Activated T-helper 2 cell treated with anti-CD3 and anti-CD28 coated beads, Interferon-gamma antibody, Interleukin-2, Interleukin-4, amounts not matched to agents 10 μg/mL and 5 μg/mL and 100 μg/mL, durations not matched to agents 14 hours and 24 hours and 36 hours (primary cell): ENCODE measurements around the gene EFCAB5. TPM values are rescaled to one million over a fixed set of nuclear protein-coding genes. Genes with fewer than 3 reads are reported as not detected.
"Not testable (repeated sequence)": the region's sequence is repeated elsewhere in the genome, so short reads cannot be mapped to it uniquely, and the experiment has no call there.

Source experiments
- DNase-seq: peaks from one replicate; pipeline ENCODE4 v3.0.0; 2021; ENCODE audit warnings: low spot score
- H3K27ac Mint-ChIP-seq: one replicate; pipeline ENCODE4 v1.8.0; 2021; ENCODE audit warnings: mixed read lengths
- H3K27me3 Mint-ChIP-seq: one replicate; pipeline ENCODE4 v1.8.0; 2021; ENCODE audit warnings: low read depth, mixed read lengths
- H3K36me3 Mint-ChIP-seq: one replicate; pipeline ENCODE4 v1.8.0; 2021; ENCODE audit warnings: low read depth, mixed read lengths
- H3K4me1 Mint-ChIP-seq: one replicate; pipeline ENCODE4 v1.8.0; 2021; ENCODE audit warnings: low read depth, mixed read lengths
- H3K4me3 Mint-ChIP-seq: one replicate; pipeline ENCODE4 v1.8.0; 2021; ENCODE audit warnings: low read depth, mild to moderate bottlenecking, moderate library complexity, mixed read lengths
- H3K9me3 Mint-ChIP-seq: one replicate; pipeline ENCODE4 v1.8.0; 2021; ENCODE audit warnings: mixed read lengths
- intact Hi-C: fragments of 100-400 bp; cut with micrococcal nuclease; formaldehyde crosslinking; loops from one replicate; pipeline ENCODE4 v1.15.1; 2023
- total RNA-seq: library from RNA; stranded (reverse); gene quantifications from 2 replicates; pipeline ENCODE4 v1.2.3, GENCODE V29; 2022

EFCAB5 gene
- 0.64 and 0.94 TPM in 2 replicates for total RNA-seq

DNA sequence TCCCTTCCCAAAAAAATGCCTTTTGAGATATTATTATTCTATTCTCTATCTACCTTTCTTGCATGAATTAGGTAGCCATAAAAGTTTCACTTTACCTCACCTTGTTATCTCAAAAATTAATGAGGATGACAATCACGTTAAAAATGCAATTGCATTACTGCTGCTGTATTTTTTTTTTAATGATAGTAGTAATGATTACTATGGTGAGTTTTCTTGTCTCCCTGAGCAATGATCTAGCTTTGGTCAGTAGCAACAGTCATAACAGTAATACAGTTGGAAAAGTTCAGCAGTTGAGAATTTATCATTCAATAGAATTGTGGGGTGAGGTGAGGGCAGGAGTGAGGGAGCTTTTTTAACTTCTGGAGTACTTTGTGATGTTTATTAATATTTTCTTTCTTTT lies at the start of gene EFCAB5:
EFCAB5 (plus strand) TSS at position 301 of the 400 bp plus-strand sequence. CDS start 163 bp downstream, outside the sequence.
- no peak within 1 kb of the TSS for H3K27ac Mint-ChIP-seq
- no peak within 1 kb of the TSS for H3K4me3 Mint-ChIP-seq
- intact Hi-C loops = no loop called here
- peaks cover 21% of the 10 kb centered on the region for H3K4me1 Mint-ChIP-seq
- peaks cover 2% of the 10 kb centered on the region for H3K27me3 Mint-ChIP-seq
- no peaks in the 10 kb centered on the region for H3K36me3 Mint-ChIP-seq
- H3K9me3 Mint-ChIP-seq = no peaks in the 10 kb centered on the region
- no peak for DNase-seq

DNA sequence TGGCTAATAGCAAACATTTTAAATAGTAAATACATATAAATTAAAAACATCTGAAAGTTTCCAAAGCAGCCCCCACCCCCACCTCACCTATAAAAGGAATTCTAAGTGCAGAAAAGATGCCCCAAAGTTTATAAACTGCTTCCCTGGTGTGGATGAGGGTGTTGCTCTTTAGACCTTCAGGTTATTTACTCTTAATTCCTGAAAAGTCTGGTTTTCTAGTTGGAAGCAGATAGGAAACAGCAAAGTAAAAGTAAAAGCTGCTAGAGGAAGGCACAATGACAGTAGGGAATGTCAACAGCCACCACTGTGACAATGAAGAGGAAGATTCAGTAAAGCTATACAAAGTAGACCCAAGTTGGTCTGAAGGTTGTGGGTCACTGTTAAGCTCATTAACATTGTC lies 49.2 kb upstream of the EFCAB5 start:
- Mint-ChIP-seq H3K36me3 (peaks cover 18% of the 10 kb centered on the region), H3K4me3 (no peak overlapping the region), H3K9me3 (peaks cover 17% of the 10 kb centered on the region), H3K27me3 (no peaks in the 10 kb centered on the region), H3K27ac (no peak overlapping the region), H3K4me1 (peaks cover 5% of the 10 kb centered on the region)
- DNase-seq = no peak
- intact Hi-C loops = no loop called here

GRCh38 chr17:29897136-29897535 lies 44.3 kb upstream of the EFCAB5 start:
- H3K36me3 Mint-ChIP-seq, H3K4me3 Mint-ChIP-seq, intact Hi-C loops, DNase-seq, H3K27me3 Mint-ChIP-seq, H3K27ac Mint-ChIP-seq: not testable (repeated sequence)
- Mint-ChIP-seq H3K4me1 (peaks cover 10% of the 10 kb centered on the region), H3K9me3 (peaks cover 14% of the 10 kb centered on the region)

GRCh38 chr17:29903471-29903870 lies 38.0 kb upstream of the EFCAB5 start:
- intact Hi-C loops = no loop called here
- peaks cover 12% of the 10 kb centered on the region for H3K4me1 Mint-ChIP-seq
- peaks cover 24% of the 10 kb centered on the region for H3K36me3 Mint-ChIP-seq
- DNase-seq = no peak
- no peak overlapping the region for H3K4me3 Mint-ChIP-seq
- H3K27ac Mint-ChIP-seq = no peak overlapping the region
- peaks cover 30% of the 10 kb centered on the region for H3K9me3 Mint-ChIP-seq
- no peaks in the 10 kb centered on the region for H3K27me3 Mint-ChIP-seq

GRCh38 chr17:29905086-29905878 lies 36.2 kb upstream of the EFCAB5 start:
- Mint-ChIP-seq H3K4me1 (peaks cover 16% of the 10 kb centered on the region), H3K36me3 (peaks cover 28% of the 10 kb centered on the region), H3K27me3 (no peaks in the 10 kb centered on the region), H3K9me3 (peaks cover 30% of the 10 kb centered on the region), H3K27ac (no peak overlapping the region), H3K4me3 (no peak overlapping the region)
- no peak for DNase-seq
- intact Hi-C loops = no loop called here

- Mint-ChIP-seq H3K27ac (no peak overlapping the region), H3K9me3 (peaks cover 30% of the 10 kb centered on the region), H3K36me3 (peaks cover 28% of the 10 kb centered on the region), H3K27me3 (no peaks in the 10 kb centered on the region), H3K4me3 (no peak overlapping the region), H3K4me1 (peaks cover 16% of the 10 kb centered on the region)
- intact Hi-C loops = no loop called here
- no peak for DNase-seq
These were observed 35.6 kb upstream of the EFCAB5 start for GRCh38 chr17:29905879-29906167.

DNA sequence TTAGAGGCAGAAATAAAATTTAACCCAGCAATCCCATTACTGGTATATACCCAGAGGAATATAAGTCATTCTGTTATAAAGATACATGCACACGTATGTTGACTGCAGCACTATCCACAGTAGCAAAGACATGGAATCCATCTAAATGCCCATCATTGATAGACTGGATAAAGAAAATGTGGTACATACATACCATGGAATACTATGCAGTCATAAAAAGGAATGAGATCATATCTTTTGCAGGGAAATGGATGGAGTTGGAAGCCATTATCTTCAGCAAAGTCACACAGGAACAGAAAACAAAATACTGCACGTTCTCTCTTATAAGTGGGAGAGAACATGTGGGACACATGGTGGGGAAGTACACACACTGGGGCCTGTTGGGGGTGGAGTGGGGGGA lies 34.5 kb upstream of the EFCAB5 start:
- no peak overlapping the region for H3K27ac Mint-ChIP-seq

GRCh38 chr17:29909236-29910003 lies 32.0 kb upstream of the EFCAB5 start:
- H3K27me3 Mint-ChIP-seq = no peaks in the 10 kb centered on the region
- peaks cover 28% of the 10 kb centered on the region for H3K9me3 Mint-ChIP-seq
- intact Hi-C loops = no loop called here
- peaks cover 27% of the 10 kb centered on the region for H3K36me3 Mint-ChIP-seq
- no peak overlapping the region for H3K4me3 Mint-ChIP-seq
- H3K4me1 Mint-ChIP-seq = peaks cover 8% of the 10 kb centered on the region
- DNase-seq = no peak
- H3K27ac Mint-ChIP-seq = no peak overlapping the region

More for the DNA sequence above, 34.5 kb upstream of the EFCAB5 start:
- DNase-seq = no peak
- Mint-ChIP-seq H3K4me3 (no peak overlapping the region), H3K27me3 (no peaks in the 10 kb centered on the region), H3K4me1 (peaks cover 11% of the 10 kb centered on the region), H3K9me3 (peaks cover 30% of the 10 kb centered on the region), H3K36me3 (peaks cover 28% of the 10 kb centered on the region)
- intact Hi-C loops = no loop called here

DNA sequence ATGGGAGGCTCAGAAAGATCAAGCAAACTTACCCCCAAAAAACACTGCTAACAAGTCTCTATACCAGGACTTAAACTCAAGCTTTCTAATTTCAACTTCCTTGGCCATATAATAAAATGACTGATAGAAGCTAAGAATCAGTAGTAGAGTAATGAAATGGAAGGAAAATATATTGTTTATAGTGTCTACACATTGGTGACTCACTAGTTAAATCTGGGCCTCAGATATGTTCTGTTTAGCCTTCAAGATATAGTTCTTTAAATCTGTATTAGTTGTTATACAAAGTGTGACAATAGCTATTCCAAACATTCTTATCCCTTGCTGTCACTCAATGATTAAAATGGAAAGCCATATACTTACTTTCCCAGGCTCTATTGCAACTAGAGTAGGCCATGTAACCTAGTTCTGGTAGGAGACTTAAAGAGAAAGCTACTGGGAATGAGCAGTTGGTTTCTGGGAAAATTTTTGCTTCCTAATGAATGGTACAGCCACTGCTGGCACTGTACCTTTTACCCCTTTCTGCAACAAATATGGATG lies 29.7 kb upstream of the EFCAB5 start:
- Mint-ChIP-seq H3K36me3 (peaks cover 10% of the 10 kb centered on the region), H3K9me3 (peaks cover 10% of the 10 kb centered on the region), H3K27ac (no peak overlapping the region), H3K27me3 (no peaks in the 10 kb centered on the region), H3K4me3 (no peak overlapping the region), H3K4me1 (peaks cover 9% of the 10 kb centered on the region)
- intact Hi-C loops = no loop called here
- no peak for DNase-seq

DNA sequence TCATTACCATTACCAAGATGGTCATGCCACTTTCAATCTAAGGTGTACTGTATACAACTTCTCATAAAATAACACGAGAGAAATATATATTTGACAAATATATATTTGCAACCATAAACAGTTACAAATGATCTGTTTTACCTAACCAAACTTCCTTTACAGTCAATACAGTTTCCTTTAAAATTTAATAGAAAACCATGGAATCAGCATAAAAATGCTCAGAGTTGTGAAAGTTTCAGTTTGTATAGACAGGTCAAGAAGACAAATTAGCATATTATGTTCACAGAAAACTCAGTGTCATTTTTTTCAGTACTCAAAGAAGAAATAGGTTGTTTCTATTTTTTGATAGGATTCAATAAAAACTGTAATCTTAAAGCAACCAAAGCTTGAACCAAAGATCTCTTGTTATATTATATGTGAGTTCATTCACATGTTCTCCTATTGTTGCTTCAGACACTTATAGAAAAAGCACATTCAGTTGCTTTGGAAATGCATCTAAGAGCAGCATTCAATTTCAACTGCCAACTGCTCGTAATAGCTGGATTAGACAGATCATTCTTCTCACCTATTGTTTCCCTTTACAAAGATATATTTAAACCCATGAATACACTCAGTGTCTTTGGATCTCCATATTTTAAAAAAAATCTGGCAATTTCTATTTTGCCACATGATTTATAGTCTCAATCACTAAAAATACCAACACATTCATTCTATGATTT lies 26.5 kb upstream of the EFCAB5 start:
- DNase-seq = no peak
- Mint-ChIP-seq H3K27me3 (no peaks in the 10 kb centered on the region), H3K9me3 (no peaks in the 10 kb centered on the region), H3K27ac (no peak overlapping the region), H3K4me3 (no peak overlapping the region), H3K36me3 (no peaks in the 10 kb centered on the region), H3K4me1 (peaks cover 10% of the 10 kb centered on the region)
- intact Hi-C loops = no loop called here

GRCh38 chr17:29918016-29918415 lies 23.4 kb upstream of the EFCAB5 start:
- Mint-ChIP-seq H3K9me3 (no peaks in the 10 kb centered on the region), H3K27me3 (no peaks in the 10 kb centered on the region), H3K4me3 (no peak overlapping the region), H3K36me3 (no peaks in the 10 kb centered on the region), H3K27ac (no peak overlapping the region), H3K4me1 (peaks cover 14% of the 10 kb centered on the region)
- DNase-seq = no peak
- intact Hi-C loops = no loop called here

DNA sequence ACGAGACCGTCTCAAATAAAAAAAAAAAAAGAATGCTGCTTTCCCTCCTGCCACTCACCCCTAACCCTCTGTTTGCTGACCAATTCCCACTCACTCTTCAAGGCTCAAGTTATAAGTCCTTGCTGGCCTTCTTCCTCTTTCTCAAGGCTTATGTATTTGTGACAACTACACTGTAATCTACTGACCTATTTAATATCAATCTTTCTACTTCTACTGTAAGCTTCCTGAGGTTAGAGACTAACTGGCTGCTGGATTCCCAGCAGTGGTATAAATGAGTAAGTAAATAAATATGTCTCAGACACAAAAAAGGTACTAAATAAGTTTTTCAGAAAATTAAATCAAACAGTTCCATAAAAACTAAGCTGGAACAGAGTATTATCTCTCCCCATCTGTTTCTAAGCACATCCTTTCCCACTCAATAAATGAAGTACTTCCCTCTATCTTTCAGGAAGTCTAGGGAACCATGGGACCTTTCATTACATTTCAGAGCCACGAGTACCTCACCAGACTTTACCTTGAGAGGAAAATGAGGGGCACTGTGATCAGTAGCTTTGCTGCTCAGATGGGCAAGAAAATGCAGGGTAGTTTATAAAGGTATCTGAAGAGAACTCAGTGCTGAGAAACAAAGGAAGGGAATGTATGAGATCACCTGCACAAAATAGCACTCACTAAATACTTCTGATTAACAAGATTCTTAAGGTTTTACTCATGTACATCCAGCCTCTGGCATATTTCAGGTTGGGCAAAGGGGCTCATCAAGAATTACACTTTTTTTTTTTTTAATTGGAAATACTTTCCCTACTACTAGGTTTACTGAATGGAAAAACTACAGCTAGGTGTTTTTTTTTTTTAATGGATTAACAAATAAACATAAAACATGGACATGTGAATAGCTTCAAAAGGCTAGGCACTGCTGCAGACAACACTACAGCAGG lies 22.2 kb upstream of the EFCAB5 start:
- Mint-ChIP-seq H3K27me3 (no peaks in the 10 kb centered on the region), H3K4me3 (no peak overlapping the region), H3K9me3 (no peaks in the 10 kb centered on the region), H3K4me1 (peaks cover 14% of the 10 kb centered on the region), H3K36me3 (no peaks in the 10 kb centered on the region), H3K27ac (no peak overlapping the region)
- intact Hi-C loops = no loop called here
- DNase-seq = no peak
